ENCODE measurements around the gene PLD1.
A peak's percentile ranks its signal among the peaks of the same experiment; 100 is the strongest.
"Not testable (repeated sequence)": the region's sequence is repeated elsewhere in the genome, so short reads cannot be mapped to it uniquely, and the experiment has no call there.

The PLD1 gene

DNA sequence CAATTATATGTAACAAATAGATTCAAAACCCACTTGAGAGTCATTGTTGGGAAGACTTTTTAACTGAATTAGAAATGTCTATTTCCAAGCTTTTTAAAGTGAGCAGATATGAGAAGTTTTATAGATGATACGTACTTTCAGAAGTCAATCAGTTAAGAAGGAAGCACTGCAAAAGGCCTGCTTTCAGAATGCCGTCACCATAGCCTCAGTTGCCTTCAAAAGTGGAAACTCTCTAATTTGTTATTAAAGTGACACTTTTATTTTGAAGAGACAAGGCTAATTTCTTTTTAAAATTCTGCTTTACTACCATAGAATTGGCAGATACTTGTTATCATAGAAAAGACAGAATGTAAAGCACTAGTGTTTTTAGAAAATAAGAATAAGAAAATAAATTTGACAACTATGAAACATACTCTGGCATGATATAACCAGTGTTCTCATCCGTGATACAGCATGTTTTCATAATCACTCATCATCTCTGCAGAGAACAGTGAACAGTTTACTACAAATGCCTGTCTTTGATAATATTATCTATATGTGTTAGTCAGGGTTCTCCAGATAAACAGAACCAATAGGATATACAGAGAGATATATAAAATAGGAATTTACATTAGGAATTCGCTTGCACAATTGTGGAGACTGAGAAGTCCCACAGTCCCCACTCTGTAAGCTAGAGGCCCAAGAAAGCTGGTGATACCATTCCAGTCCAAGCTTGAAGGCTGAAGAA, 7.0 kb upstream of the PLD1 start:
- DNase-seq (ENCODE audit: low spot score) (no peak), FAIRE-seq (no peak)

- FAIRE-seq: no peak
- DNase-seq (ENCODE audit: low spot score): no peak
Observed at GRCh38 chr3:171815973-171816595, 5.8 kb upstream of the PLD1 start.

DNA sequence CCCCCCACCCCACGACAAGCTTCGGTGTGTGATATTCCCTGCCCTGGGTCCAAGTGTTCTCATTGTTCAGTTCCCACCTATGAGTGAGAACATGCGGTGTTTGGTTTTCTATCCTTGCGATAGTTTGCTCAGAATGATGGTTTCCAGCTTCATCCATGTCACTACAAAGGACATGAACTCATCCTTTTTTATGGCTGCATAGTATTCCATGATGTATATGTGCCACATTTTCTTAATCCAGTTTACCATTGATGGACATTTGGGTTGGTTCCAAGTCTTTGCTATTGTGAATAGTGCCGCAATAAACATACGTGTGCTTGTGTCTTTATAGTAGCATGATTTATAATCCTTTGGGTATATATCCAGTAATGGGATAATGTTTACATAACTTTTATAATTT, 4.4 kb upstream of the PLD1 start:
- FAIRE-seq; DNase-seq (ENCODE audit: low spot score): not testable (repeated sequence)

GRCh38 chr3:171813897-171814460, 3.7 kb upstream of the PLD1 start:
- no peak for DNase-seq (ENCODE audit: low spot score)
- no peak for FAIRE-seq

GRCh38 chr3:171813278-171813896, 3.1 kb upstream of the PLD1 start:
- FAIRE-seq (no peak), DNase-seq (ENCODE audit: low spot score) (no peak)

GRCh38 chr3:171812811-171813210, 2.5 kb upstream of the PLD1 start:
- no peak for FAIRE-seq
- no peak for DNase-seq (ENCODE audit: low spot score)

DNA sequence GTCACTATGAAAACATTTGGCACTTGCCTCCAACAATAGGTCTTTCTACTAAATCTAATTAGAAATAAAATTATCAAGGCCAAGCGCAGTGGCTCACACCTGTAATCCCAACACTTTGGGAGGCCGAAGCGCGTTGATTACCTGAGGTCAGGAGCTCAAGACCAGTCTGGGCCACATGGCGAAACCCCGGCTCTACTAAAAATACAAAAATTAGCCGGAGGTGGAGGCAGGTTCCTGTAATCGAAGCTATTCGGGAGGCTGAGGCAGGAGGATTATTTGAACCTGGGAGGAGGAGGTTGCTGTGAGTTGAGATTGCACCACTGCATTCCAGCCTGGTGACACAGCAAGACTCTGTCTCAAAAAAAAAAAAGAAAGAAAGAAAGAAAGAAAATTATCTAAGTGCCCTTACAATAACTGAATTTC, 1.6 kb upstream of the PLD1 start:
- FAIRE-seq (no peak), DNase-seq (ENCODE audit: low spot score) (no peak)

DNA sequence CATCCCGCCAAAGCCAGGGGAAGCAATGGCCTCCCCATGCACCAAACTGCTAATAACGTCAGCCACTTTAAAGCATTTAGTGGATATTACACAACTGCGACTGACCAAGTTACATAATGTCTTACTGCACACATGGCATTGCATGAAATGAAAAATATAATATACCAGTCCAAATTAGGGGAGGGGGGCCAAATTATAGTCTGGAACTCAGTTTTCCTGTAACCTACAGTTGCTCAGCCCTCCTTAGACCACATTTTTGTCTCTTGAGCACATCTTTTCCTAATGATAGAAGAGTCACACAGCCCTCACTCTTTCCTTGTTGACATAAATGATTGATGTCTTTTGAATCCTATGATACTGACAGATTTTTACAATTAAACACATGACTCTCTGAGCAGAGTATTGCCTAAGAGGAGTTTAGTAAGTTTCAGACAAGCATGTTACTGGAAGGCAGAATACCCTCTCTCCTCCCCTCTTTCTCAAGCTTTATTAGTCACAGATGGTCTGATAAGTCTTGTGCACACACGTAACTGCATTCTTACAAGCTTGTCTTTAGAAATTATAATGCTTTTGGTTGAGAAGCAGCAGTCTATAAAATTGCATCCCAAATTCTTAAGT, 1.1 kb upstream of the PLD1 start:
- no peak for FAIRE-seq
- DNase-seq (ENCODE audit: low spot score): no peak

GRCh38 chr3:171810629-171811294, 479 bp upstream of the PLD1 start:
- FAIRE-seq: no peak
- no peak for DNase-seq (ENCODE audit: low spot score)

DNA sequence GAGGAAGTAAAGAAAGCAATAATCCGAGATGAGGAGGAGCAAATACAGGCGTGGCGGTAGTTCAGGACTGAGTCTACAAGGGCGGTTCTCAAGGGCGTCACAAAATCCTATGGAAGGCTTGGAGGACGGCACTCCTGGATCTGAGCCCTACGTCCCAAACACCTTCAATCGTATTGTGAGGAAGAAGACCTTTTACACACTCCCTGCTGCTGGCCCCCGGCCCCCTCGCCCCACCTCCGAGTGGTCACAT, 747 bp downstream of the PLD1 start:
- no peak for FAIRE-seq
- DNase-seq (ENCODE audit: low spot score): peak; percentile 26

- no peak for FAIRE-seq
Observed at GRCh38 chr3:171807806-171808205, 2.5 kb downstream of the PLD1 start.

DNA sequence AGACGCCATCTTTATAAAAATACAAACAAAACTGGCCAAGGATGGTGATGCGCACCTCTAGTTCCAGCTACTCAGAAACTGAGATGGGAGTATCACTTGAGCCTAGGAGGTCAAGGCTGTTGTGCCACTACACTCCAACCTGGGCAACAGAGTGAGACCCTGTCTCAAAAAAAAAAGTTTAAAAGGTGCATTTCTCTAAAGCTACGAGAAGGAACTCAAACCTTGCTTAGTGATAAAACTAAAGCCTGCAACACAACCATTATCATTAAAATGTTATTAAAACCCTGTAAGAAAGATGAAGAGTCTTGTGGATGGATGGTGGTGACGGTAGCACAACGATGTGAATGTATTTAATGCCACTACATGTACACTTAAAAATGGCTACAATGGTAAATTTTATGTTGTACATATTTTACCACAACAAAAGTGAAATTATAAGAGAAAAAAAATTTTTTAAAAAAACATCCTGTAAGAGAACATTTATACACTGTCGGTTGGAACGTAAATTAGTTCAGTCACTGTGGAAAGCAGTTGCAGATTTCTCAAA, 3.1 kb downstream of the PLD1 start:
- FAIRE-seq: no peak
- no peak for DNase-seq (ENCODE audit: low spot score)

More at GRCh38 chr3:171807806-171808205, 2.5 kb downstream of the PLD1 start:
- no peak for DNase-seq (ENCODE audit: low spot score)

DNA sequence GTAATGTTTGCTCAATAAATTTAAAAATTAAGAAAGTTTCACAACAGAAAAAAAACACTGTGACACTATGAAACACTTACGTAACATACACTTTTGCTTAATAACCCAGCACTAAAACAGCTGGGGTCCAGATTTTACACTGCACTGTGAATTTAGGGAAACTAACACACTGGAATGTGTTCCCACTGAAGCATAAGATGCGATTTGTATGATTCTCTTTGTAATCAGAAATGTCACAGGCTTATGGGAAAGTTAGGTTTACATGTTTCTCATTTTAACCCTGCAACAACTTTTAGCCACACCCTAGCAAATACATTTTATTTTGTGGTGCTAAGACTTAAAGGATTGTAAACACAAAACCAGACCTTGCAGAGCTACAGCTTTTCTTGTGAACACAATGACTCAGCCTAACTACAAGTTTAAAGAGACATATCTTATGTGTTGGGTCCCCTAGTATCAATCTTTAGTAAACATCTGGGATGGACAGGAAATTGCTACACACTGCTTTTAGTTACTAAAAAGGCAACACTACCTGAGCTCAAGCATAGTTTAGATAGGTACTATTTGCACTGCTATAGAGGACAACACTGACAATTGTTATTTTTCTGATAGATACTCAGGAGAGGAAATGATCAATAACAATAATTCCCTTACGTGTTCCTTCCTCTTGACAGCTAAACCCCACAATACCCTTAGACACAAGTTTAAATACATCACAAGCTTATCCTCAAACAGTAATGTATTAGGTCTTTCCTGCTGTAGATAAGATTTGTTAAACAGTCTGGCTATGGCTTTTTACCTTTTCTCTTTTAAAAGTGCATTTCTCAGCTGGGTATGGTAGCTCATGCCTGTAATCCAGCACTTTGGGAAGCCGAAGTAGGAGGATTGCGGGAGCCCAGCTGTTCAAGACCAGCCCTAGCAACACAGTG, 3.8 kb downstream of the PLD1 start:
- FAIRE-seq: no peak
- DNase-seq (ENCODE audit: low spot score): no peak

- FAIRE-seq (no peak), DNase-seq (ENCODE audit: low spot score) (no peak)
Observed at GRCh38 chr3:171805687-171806086, 4.6 kb downstream of the PLD1 start.

DNA sequence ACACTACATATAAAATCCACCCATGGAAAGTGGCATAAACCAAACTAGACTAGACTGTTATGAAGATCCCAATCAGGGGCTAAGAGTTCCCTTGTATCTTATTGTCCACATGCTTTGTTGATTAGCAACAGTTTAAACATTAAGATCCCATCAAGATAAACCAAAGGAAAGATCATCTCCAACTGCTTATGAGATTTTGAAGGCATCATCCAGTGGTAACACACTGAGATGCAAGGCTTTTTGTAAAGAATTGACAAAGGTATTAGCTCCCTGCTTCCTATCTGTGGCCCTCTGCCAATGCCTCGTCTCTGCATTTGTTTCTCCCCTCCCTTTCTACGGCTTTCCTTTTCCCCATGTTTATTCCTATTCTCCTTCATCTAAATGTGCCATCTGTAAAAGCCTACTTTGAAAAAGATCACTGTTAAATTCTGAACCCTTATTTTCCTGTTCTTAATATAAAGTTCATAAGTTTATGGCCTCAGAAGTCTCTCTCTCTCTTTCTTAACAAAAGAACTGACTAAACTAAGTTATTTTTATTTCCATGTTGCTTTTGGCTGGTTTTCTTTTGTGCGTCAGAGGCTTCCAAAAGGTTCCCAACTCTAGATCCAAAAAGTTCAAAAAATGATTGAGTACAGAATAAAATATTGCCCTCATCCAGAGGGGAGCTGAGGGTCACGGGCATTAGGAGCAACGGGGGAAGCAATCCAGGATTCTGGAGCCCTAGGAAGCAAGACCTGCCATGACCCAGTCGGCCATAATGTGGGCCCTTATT, 5.5 kb downstream of the PLD1 start:
- FAIRE-seq (no peak), DNase-seq (ENCODE audit: low spot score) (no peak)

- DNase-seq (ENCODE audit: low spot score) (no peak), FAIRE-seq (no peak)
Observed at GRCh38 chr3:171803044-171803443, 7.2 kb downstream of the PLD1 start.

GRCh38 chr3:171802590-171802956, 7.7 kb downstream of the PLD1 start:
- FAIRE-seq (no peak), DNase-seq (ENCODE audit: low spot score) (no peak)

DNA sequence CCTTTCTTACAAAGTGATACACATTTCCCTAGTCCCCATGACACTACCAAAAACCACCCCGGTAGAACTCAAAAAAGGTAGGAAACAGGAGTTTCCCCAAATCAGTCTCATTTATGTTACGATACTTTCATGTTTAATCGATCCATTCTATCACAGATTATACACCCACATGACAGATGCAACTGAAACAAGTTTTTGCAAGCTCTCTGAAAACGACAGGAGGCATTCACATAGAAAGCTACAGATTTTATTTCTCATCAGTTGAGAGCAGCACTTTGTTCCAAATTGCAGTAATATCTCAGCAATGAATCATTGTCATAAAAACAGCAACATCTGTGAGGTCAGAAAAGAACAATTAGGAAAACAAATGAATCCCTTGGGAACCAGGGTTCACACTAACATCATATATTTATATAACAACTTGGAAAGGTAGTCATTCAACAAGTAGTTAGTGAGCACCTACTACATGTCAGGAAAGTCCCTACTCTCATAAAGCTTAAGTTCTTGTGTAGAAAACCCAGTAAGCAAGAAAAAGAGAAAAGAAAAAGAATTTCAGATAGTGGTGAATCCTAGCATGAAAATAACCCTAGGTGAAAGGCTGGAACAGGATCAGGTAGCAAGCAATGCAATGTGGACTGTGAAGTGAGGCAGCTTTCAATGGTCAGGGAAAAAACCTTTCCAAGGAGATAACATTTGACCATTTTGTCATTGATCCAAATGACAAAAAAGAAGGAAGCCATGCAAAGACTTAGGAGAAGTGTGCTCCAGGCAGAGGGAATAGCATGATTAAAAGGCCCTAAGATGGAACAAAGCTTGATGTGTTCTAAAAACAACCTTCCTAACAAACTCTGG, 8.3 kb downstream of the PLD1 start:
- FAIRE-seq (no peak), DNase-seq (ENCODE audit: low spot score) (peak; percentile 32)

- FAIRE-seq (no peak), DNase-seq (ENCODE audit: low spot score) (no peak)
Observed at GRCh38 chr3:171799501-171799900, 10.8 kb downstream of the PLD1 start.
